H1 (cell line): ENCODE measurements around the gene LRRC40. TPM values are rescaled to one million over a fixed set of nuclear protein-coding genes. Genes with fewer than 3 reads are reported as not detected.
A peak's percentile ranks its signal among the peaks of the same experiment; 100 is the strongest.

ENCODE experiments used
- CTCF ChIA-PET: fragments of 300-600 bp; sonication (Branson Sonifier 250); formaldehyde crosslinking; loops from one replicate; lab custom pipeline; 2021; ENCODE audit not compliant: partially characterized antibody; lab: Charles Lee
- POLR2A ChIA-PET: fragments of 300-600 bp; sonication (Branson Sonifier 250); formaldehyde crosslinking; loops from one replicate; lab custom pipeline; 2021; ENCODE audit warnings: inconsistent platforms; ENCODE audit not compliant: partially characterized antibody; lab: Charles Lee
- DNase-seq, 2 experiments: peaks; one replicate each; pipeline versions ENCODE4 v3.0.0 to v3.0.0-alpha.2; 2010 to 2022; ENCODE audit warnings: low spot score in 2 of 2, low read depth in 1 of 2, mixed read lengths in 1 of 2
- FAIRE-seq: peaks from 2 replicates; lab custom pipeline; 2011; peaks lifted over from hg19 to GRCh38; lab: Jason Lieb, UNC
- H2AFZ ChIP-seq: 2 replicates; pipeline ENCODE4 v1.8.1; 2012; ENCODE audit warnings: low read length, inconsistent platforms
- H2AK5ac ChIP-seq: 2 replicates; pipeline ENCODE4 v1.6.1; 2013; ENCODE audit warnings: low read depth, low read length
- H2BK120ac ChIP-seq: replicated peaks from 2 replicates; pipeline ENCODE3; 2013; ENCODE audit warnings: low read depth, low read length, inconsistent platforms
- H2BK12ac ChIP-seq: 2 replicates; pipeline ENCODE4 v1.6.1; 2013; ENCODE audit warnings: low read depth, low read length
- H2BK15ac ChIP-seq: 2 replicates; pipeline ENCODE4 v1.6.1; 2013; ENCODE audit warnings: low read length
- H2BK20ac ChIP-seq: 2 replicates; pipeline ENCODE4 v1.6.1; 2013; ENCODE audit warnings: low read length
- H2BK5ac ChIP-seq: 2 replicates; pipeline ENCODE4 v1.6.1; 2013; ENCODE audit warnings: low read depth, low read length
- H3K14ac ChIP-seq: 2 replicates; pipeline ENCODE4 v1.6.1; 2013; ENCODE audit warnings: inconsistent platforms; ENCODE audit not compliant: insufficient read length
- H3K18ac ChIP-seq: 2 replicates; pipeline ENCODE4 v1.6.1; 2013; ENCODE audit warnings: low read length; ENCODE audit errors: extremely low read depth
- H3K23ac ChIP-seq: 2 replicates; pipeline ENCODE4 v1.6.1; 2013; ENCODE audit warnings: inconsistent platforms; ENCODE audit not compliant: insufficient read length
- H3K23me2 ChIP-seq: 2 replicates; pipeline ENCODE4 v1.6.1; 2013; ENCODE audit warnings: low read depth, low read length
- H3K27ac ChIP-seq: 2 replicates; pipeline ENCODE4 v1.6.1; 2011; ENCODE audit warnings: low read depth, low read length, inconsistent platforms
- H3K27me3 ChIP-seq, 4 experiments: replicated peaks in 1 of 4; 1 replicate in 1 of 4; 2 replicates in 3 of 4; pipeline versions ENCODE4 v1.6.1 to v1.8.1; 2011 to 2013; ENCODE audit warnings: low read length in 3 of 4, mild to moderate bottlenecking in 3 of 4, inconsistent platforms in 2 of 4, mixed read lengths in 2 of 4, moderate library complexity in 1 of 4; ENCODE audit not compliant: control insufficient read depth in 3 of 4, insufficient read depth in 3 of 4; ENCODE audit errors: extremely low read depth in 1 of 4
- H3K36me3 ChIP-seq, 4 experiments: 2 replicates each; pipeline versions ENCODE4 v1.6.1 to v1.8.1; 2011 to 2013; ENCODE audit warnings: mild to moderate bottlenecking in 4 of 4, low read length in 3 of 4, moderate library complexity in 2 of 4, control low read depth in 1 of 4, inconsistent platforms in 1 of 4; ENCODE audit not compliant: insufficient read depth in 4 of 4, control insufficient read depth in 2 of 4
- H3K4ac ChIP-seq: replicated peaks from 2 replicates; pipeline ENCODE3; 2013; ENCODE audit warnings: low read length, low read depth, mixed read lengths, inconsistent platforms; ENCODE audit not compliant: insufficient read length
- H3K4me1 ChIP-seq, 4 experiments: replicated peaks in 1 of 4; 1 replicate in 1 of 4; 2 replicates in 3 of 4; pipeline versions ENCODE4 v1.6.1 to v1.8.1; 2011 to 2013; ENCODE audit warnings: low read length in 3 of 4, inconsistent platforms in 2 of 4, mixed read lengths in 1 of 4; ENCODE audit not compliant: insufficient read depth in 4 of 4, control insufficient read depth in 3 of 4
- H3K4me2 ChIP-seq, 2 experiments: 2 replicates each; pipeline versions ENCODE4 v1.6.1 to v1.8.1; 2011 to 2013; ENCODE audit warnings: low read depth in 2 of 2, low read length in 2 of 2, control low read depth in 1 of 2, inconsistent platforms in 1 of 2, mild to moderate bottlenecking in 1 of 2; ENCODE audit not compliant: insufficient read depth in 1 of 2
- H3K4me3 ChIP-seq, 4 experiments: fragments of 200-600, 300-600 bp in 1 of 4; sonication (generic), shearing (Covaris generic), sonication (Bioruptor Twin) in 1 of 4; 2 replicates each; pipeline versions ENCODE4 v1.5.1 to v1.8.1; 2011 to 2016; ENCODE audit warnings: low read length in 4 of 4, low read depth in 3 of 4, control low read depth in 2 of 4, inconsistent platforms in 2 of 4, mild to moderate bottlenecking in 2 of 4, mixed read lengths in 1 of 4, moderate library complexity in 1 of 4; ENCODE audit not compliant: insufficient read depth in 2 of 4; ENCODE audit errors: extremely low read depth in 1 of 4
- H3K56ac ChIP-seq: replicated peaks from 2 replicates; pipeline ENCODE3; 2013; ENCODE audit warnings: low read depth, mild to moderate bottlenecking, mixed read lengths, low read length, inconsistent platforms; ENCODE audit not compliant: insufficient read length
- H3K79me1 ChIP-seq: 2 replicates; pipeline ENCODE4 v1.6.1; 2013; ENCODE audit warnings: low read depth, low read length, control low read depth
- H3K79me2 ChIP-seq, 2 experiments: 2 replicates each; pipeline versions ENCODE4 v1.6.1 to v1.8.1; 2012 to 2013; ENCODE audit warnings: low read length in 2 of 2, mild to moderate bottlenecking in 2 of 2, inconsistent platforms in 1 of 2; ENCODE audit not compliant: insufficient read depth in 2 of 2, control insufficient read depth in 1 of 2
- H3K9ac ChIP-seq, 4 experiments: replicated peaks in 1 of 4; 1 replicate in 1 of 4; 2 replicates in 3 of 4; pipeline versions ENCODE4 v1.6.1 to v1.8.1; 2011 to 2013; ENCODE audit warnings: low read depth in 3 of 4, low read length in 3 of 4, control low read depth in 2 of 4, mild to moderate bottlenecking in 2 of 4, moderate library complexity in 2 of 4, inconsistent platforms in 1 of 4; ENCODE audit errors: extremely low read depth in 1 of 4
- H3K9me3 ChIP-seq, 2 experiments: 2 replicates each; pipeline versions ENCODE4 v1.6.1 to v1.8.1; 2012 to 2013; ENCODE audit warnings: mild to moderate bottlenecking in 2 of 2, moderate library complexity in 2 of 2, control low read depth in 1 of 2, inconsistent platforms in 1 of 2, low read depth in 1 of 2, low read length in 1 of 2, mixed read lengths in 1 of 2; ENCODE audit not compliant: insufficient read depth in 2 of 2
- H4K20me1 ChIP-seq, 2 experiments: replicated peaks in 1 of 2; 2 replicates each; pipeline versions ENCODE3 to v1.8.1; 2011 to 2013; ENCODE audit warnings: inconsistent platforms in 2 of 2, low read length in 2 of 2, mild to moderate bottlenecking in 1 of 2; ENCODE audit not compliant: insufficient read depth in 2 of 2, control insufficient read depth in 1 of 2
- H4K5ac ChIP-seq: 2 replicates; pipeline ENCODE4 v1.6.1; 2013; ENCODE audit warnings: low read length, low read depth, mixed read lengths, inconsistent platforms; ENCODE audit not compliant: insufficient read length
- H4K8ac ChIP-seq: 2 replicates; pipeline ENCODE4 v1.8.0; 2013; ENCODE audit warnings: mild to moderate bottlenecking, moderate library complexity, low read length, inconsistent platforms; ENCODE audit not compliant: insufficient read depth; ENCODE audit errors: extremely low read depth
- H4K91ac ChIP-seq: replicated peaks from 2 replicates; pipeline ENCODE3; 2013; ENCODE audit warnings: low read length, mixed read lengths, inconsistent platforms; ENCODE audit not compliant: insufficient read length
- BACH1 ChIP-seq: IDR thresholded peaks from 2 replicates; pipeline ENCODE4 v1.6.1; 2012; ENCODE audit warnings: low read length, improper control_type of control experiment
- CEBPB ChIP-seq: IDR thresholded peaks from 2 replicates; pipeline ENCODE4 v1.6.1; 2012; ENCODE audit warnings: low read depth, low read length
- MAFK ChIP-seq: IDR thresholded peaks from 2 replicates; pipeline ENCODE4 v1.6.1; 2012; ENCODE audit warnings: low read depth, mild to moderate bottlenecking, improper control_type of control experiment, low read length
- NRF1 ChIP-seq: IDR thresholded peaks from 2 replicates; pipeline ENCODE4 v1.6.1; 2011; ENCODE audit warnings: mild to moderate bottlenecking, low read depth, low read length, improper control_type of control experiment
- SRF ChIP-seq: IDR thresholded peaks from 2 replicates; pipeline ENCODE4 v1.6.1; 2011; ENCODE audit warnings: mild to moderate bottlenecking, low read depth, low read length, moderate library complexity
- TBP ChIP-seq: IDR thresholded peaks from 2 replicates; pipeline ENCODE4 v1.6.1; 2011; ENCODE audit warnings: low read depth, low read length, improper control_type of control experiment
- ZNF274 ChIP-seq: IDR thresholded peaks from 2 replicates; pipeline ENCODE4 v1.7.0; 2012; ENCODE audit warnings: low read length, borderline replicate concordance; ENCODE audit errors: extremely low read depth
- WGBS, 2 experiments: shearing (Covaris generic) in 1 of 2; methylation state at CpG; one replicate each; pipeline versions ENCODE4 v1.1.6 to v1.1.7; 2013 to 2015; ENCODE audit warnings: low lambda C conversion rate in 2 of 2, mixed read lengths in 2 of 2, inconsistent platforms in 1 of 2, low coverage in 1 of 2, missing lambda C conversion rate in 1 of 2; ENCODE audit not compliant: insufficient replicate concordance in 2 of 2, insufficient coverage in 1 of 2, insufficient read length in 1 of 2; ENCODE audit errors: extremely low coverage in 1 of 2, missing lambda C conversion rate in 1 of 2; 5-methylcytosine and 5-hydroxymethylcytosine counted together
- polyA plus RNA-seq, 7 experiments: library from polyadenylated mRNA; depleted of rRNA in 3 of 7; stranded (reverse) in 5 of 7; unstranded in 2 of 7; fragments of >200 nt in 5 of 7; fragments of 200-250 nt in 2 of 7; gene quantifications; 1 replicate in 5 of 7; 2 replicates in 1 of 7; 4 replicates in 1 of 7; pipeline versions ENCODE4 v1.2.1 to v1.2.3, GENCODE V29; 2011 to 2013; ENCODE audit warnings: missing spikeins in 2 of 7, mixed read lengths in 2 of 7
- total RNA-seq: library from RNA; stranded (reverse); fragmentation: NEBNext Ultra II Directional; extraction: Animal tissue kit (Norgen Biotek cat#: 25700); gene quantifications from 2 replicates; pipeline ENCODE4 v1.2.1, GENCODE V29; 2021

LRRC40 gene
- total and polyA plus RNA-seq, 2 of the 8 experiments (the other 6 are each of a cell fraction or from before 2014, with no cell fraction given): 13.4 to 30.8 TPM

DNA sequence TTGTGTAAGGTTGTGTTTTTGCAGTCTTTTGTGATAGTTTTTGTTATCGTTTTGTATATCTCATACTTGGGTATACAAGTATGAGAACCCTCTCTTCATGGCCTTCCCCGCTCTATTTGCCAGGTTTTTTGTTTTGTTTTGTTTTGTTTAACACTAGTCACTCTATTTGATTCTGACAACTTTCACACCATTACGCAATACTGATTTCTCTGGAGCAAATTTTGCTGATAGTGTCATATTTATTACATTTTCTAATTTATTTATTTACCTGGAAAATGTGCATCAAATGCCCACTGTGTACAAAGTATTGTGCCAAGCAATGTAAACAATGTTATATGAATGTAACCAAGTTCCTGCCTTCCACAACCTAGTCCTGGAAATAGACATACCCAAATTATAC is 90.1 kb downstream of the LRRC40 start:
- Histone ChIP-seq H3K27me3 (peaks cover 0 to 1% (median 0%) of the 10 kb centered on the region in 4 experiments; a peak in 1 of 7 replicates), H3K23me2 (no peaks in the 10 kb centered on the region; the same call in 1 of the 2 replicates), H4K20me1 (no peaks in the 10 kb centered on the region), H2AK5ac (no peak overlapping the region), H4K8ac (no peak overlapping the region), H3K4me2 (no peak overlapping the region), H2BK20ac (no peak overlapping the region), H3K9ac (no peak overlapping the region), H3K27ac (no peak overlapping the region), H3K4me1 (no peaks in the 10 kb centered on the region), H2AFZ (no peak overlapping the region), H2BK120ac (no peak overlapping the region), H3K79me1 (no peaks in the 10 kb centered on the region), H3K36me3 (no peaks in the 10 kb centered on the region), H2BK5ac (no peak overlapping the region), H3K23ac (no peak overlapping the region), H4K5ac (no peak overlapping the region), H4K91ac (no peak overlapping the region), H3K14ac (no peak overlapping the region), H3K18ac (no peak overlapping the region), H3K9me3 (no peaks in the 10 kb centered on the region), H2BK15ac (no peak overlapping the region), H3K4ac (no peak overlapping the region), H2BK12ac (no peak overlapping the region), H3K79me2 (no peaks in the 10 kb centered on the region), H3K56ac (no peak overlapping the region), H3K4me3 (no peak overlapping the region)
- TF ChIP-seq TBP: no peak
- no peak for TF ChIP-seq ZNF274
- no peak for TF ChIP-seq MAFK
- no peak for TF ChIP-seq SRF
- TF ChIP-seq BACH1: no peak
- TF ChIP-seq NRF1: no peak
- TF ChIP-seq CEBPB: peak; percentile 80
- FAIRE-seq (no peak), DNase-seq (no peak)
- ChIA-PET CTCF (no interaction called here), POLR2A (no interaction called here)
- 90% methylated on average over 3 of the region's 3 CpGs; no CpG with 5 or more reads in 1 of the 2 experiments for WGBS, 2 experiments
